GM18873 (cell line): ENCODE results near the gene JSRP1.
A peak's percentile ranks its signal among the peaks of the same experiment; 100 is the strongest.

ENCODE experiments used
- ATAC-seq: cut with Tn5 transposase; IDR thresholded peaks from one replicate; pipeline ENCODE4 v1.9.1; 2021; ENCODE audit warnings: mild to moderate bottlenecking, moderate library complexity, moderate number of reproducible peaks; ENCODE audit not compliant: unreplicated experiment, low FRiP score

The JSRP1 gene

GRCh38 chr19:2234996-2235380 lies 21.2 kb downstream of the JSRP1 start:
- ATAC-seq, result no peak

- ATAC-seq, result no peak
Measured at GRCh38 chr19:2233601-2234280, 22.5 kb downstream of the JSRP1 start.

GRCh38 chr19:2232286-2233151 lies 23.7 kb downstream of the JSRP1 start:
- no peak for ATAC-seq

GRCh38 chr19:2231621-2232221 lies 24.5 kb downstream of the JSRP1 start:
- ATAC-seq, result no peak

GRCh38 chr19:2230807-2231533 lies 25.2 kb downstream of the JSRP1 start:
- no peak for ATAC-seq

GRCh38 chr19:2230033-2230531 lies 26.1 kb downstream of the JSRP1 start:
- ATAC-seq, result no peak

- no peak for ATAC-seq
Measured at GRCh38 chr19:2229103-2230032, 26.8 kb downstream of the JSRP1 start.

- no peak for ATAC-seq
Measured at GRCh38 chr19:2228157-2229030, 27.8 kb downstream of the JSRP1 start.

- peak; percentile 43 for ATAC-seq
Measured at GRCh38 chr19:2227415-2228156, 28.6 kb downstream of the JSRP1 start.

- no peak for ATAC-seq
Measured at GRCh38 chr19:2226840-2227360, 29.3 kb downstream of the JSRP1 start.

GRCh38 chr19:2226051-2226839 lies 30.0 kb downstream of the JSRP1 start:
- no peak for ATAC-seq

GRCh38 chr19:2225415-2226050 lies 30.7 kb downstream of the JSRP1 start:
- ATAC-seq, result no peak

- no peak for ATAC-seq
Measured at GRCh38 chr19:2224754-2225349, 31.4 kb downstream of the JSRP1 start.

- no peak for ATAC-seq
Measured at GRCh38 chr19:2223959-2224358, 32.3 kb downstream of the JSRP1 start.

- ATAC-seq, result no peak
Measured at GRCh38 chr19:2223391-2223790, 32.8 kb downstream of the JSRP1 start.

GRCh38 chr19:2221918-2222317 lies 34.3 kb downstream of the JSRP1 start:
- ATAC-seq, result no peak
